Measurements from ENCODE around the gene PDE9A. TPM values are rescaled to one million over a fixed set of nuclear protein-coding genes. Genes with fewer than 3 reads are reported as not detected.

Gene PDE9A
- total and polyA plus RNA-seq, 2 of the 4 experiments (the other 2 are of a cell fraction), result 0.89 to 0.90 TPM

GRCh38 chr21:42769820-42770716 lies 116.6 kb downstream of the PDE9A start:
- H3K23ac ChIP-seq (ENCODE audit: low read depth, low read length), result no peak overlapping the region
- no peak overlapping the region for H3K56ac ChIP-seq (ENCODE audit: extremely low read depth, insufficient read depth, low read length)

More at GRCh38 chr21:42769820-42770716, 116.6 kb downstream of the PDE9A start:
- intact Hi-C loops (cut with micrococcal nuclease) (no loop called here), in situ Hi-C loops (cut with MboI; ENCODE audit: low sequenced_read_pairs) (loop anchor here (25.0 kb wide), 1 partner anchor 92 kb away; no protein-coding TSS in a partner anchor), dilution Hi-C loops (cut with HindIII; ENCODE audit: low sequenced_read_pairs, unreplicated experiment) (no loop called here)
- Histone ChIP-seq H4K5ac (ENCODE audit: low read depth, low read length) (no peak overlapping the region), H3K36me3 (ENCODE audit: control insufficient read depth, insufficient read depth, low read length) (peaks cover 9% of the 10 kb centered on the region; the same call in 1 of the 2 replicates), H3K4me3 (ENCODE audit: insufficient read depth, low read depth, low read length) (no peak overlapping the region), H2AK9ac (replicated peaks; ENCODE audit: low read depth, low read length, poor library complexity) (no peak overlapping the region), H2BK120ac (ENCODE audit: low read depth, low read length) (no peak overlapping the region), H3K14ac (replicated peaks; ENCODE audit: low read depth, low read length) (no peak overlapping the region), H2AK5ac (ENCODE audit: low read depth, low read length) (no peak overlapping the region), H3K4ac (ENCODE audit: low read depth, low read length) (no peak overlapping the region), H3K9me1 (ENCODE audit: insufficient read depth, low read length) (peaks cover 6% of the 10 kb centered on the region; the same call in 1 of the 2 replicates), H4K20me1 (ENCODE audit: insufficient read depth, low read length) (no peaks in the 10 kb centered on the region; the same call in 1 of the 2 replicates), H2BK5ac (ENCODE audit: low read depth, low read length, poor library complexity, severe bottlenecking) (no peak overlapping the region), H3K4me1 (ENCODE audit: control insufficient read depth, insufficient read depth, low read length) (no peaks in the 10 kb centered on the region), H3K4me2 (ENCODE audit: low read depth, low read length) (no peak overlapping the region), H2BK15ac (ENCODE audit: low read depth, low read length) (no peak overlapping the region), H3K27me3 (ENCODE audit: control insufficient read depth, insufficient read depth, low read length) (no peaks in the 10 kb centered on the region), H4K8ac (ENCODE audit: low read depth in 2 of 2, low read length in 2 of 2) (no peak overlapping the region), H3K9ac (ENCODE audit: low read depth, low read length) (no peak overlapping the region), H2BK20ac (ENCODE audit: low read depth, low read length) (no peak overlapping the region), H3K27ac (ENCODE audit: insufficient read depth, low read length) (no peak overlapping the region), H4K91ac (ENCODE audit: insufficient read depth, low read depth, low read length) (no peak overlapping the region), H3K18ac (ENCODE audit: low read depth, low read length) (no peak overlapping the region), H2AFZ (replicated peaks; ENCODE audit: low read length, poor library complexity) (no peak overlapping the region), H3K9me3 (ENCODE audit: control insufficient read depth, insufficient read depth, low read length) (no peaks in the 10 kb centered on the region), H3K79me1 (ENCODE audit: low read depth in 1 of 2, low read length in 2 of 2) (no peaks in the 10 kb centered on the region)
- no peak for DNase-seq
- WGBS, 2 experiments (ENCODE audit: extremely low coverage in 2 of 2, insufficient read length in 1 of 2), result 79% methylated on average over 15 of the region's 28 CpGs; no CpG with 5 or more reads in 1 of the 2 experiments
- TF ChIP-seq RCOR1 (IDR thresholded peaks at IDR 0.05; ENCODE audit: insufficient replicate concordance, low read length), result no peak
- TF ChIP-seq POLR2A (IDR thresholded peaks at IDR 0.05; ENCODE audit: low read depth, low read length), result no peak
- no peak for TF ChIP-seq NFE2L2 (IDR thresholded peaks at IDR 0.05; ENCODE audit: low read depth, low read length)
- TF ChIP-seq USF2 (IDR thresholded peaks at IDR 0.05; ENCODE audit: low read depth, low read length), result no peak
- TF ChIP-seq SMC3 (IDR thresholded peaks at IDR 0.05; ENCODE audit: low read depth, low read length), result no peak
- TF ChIP-seq MXI1 (IDR thresholded peaks at IDR 0.05; ENCODE audit: borderline replicate concordance, low read depth, low read length), result no peak
- BruUV-seq (replicated peaks), result no TSS peak
- ATAC-seq (ENCODE audit: low read depth), result no peak
- POLR2A ChIA-PET (ENCODE audit: unreplicated experiment), result no interaction called here
- CTCF ChIA-PET, result no interaction called here
